Dermis blood vessel endothelial cell (primary cell): ENCODE measurements around the gene UBXN10. TPM values are rescaled to one million over a fixed set of nuclear protein-coding genes. Genes with fewer than 3 reads are reported as not detected.

ENCODE experiments used
- DNase-seq: peaks from one replicate; pipeline ENCODE4 v3.0.0; 2010
- total RNA-seq: library from RNA; depleted of rRNA; stranded (reverse); fragments of >200 nt; gene quantifications from 2 replicates; pipeline ENCODE4 v1.2.3, GENCODE V29; 2014

Gene UBXN10
- total RNA-seq, 1 donor from 2014 or later: not detected

- DNase-seq: no peak
These were observed 2.2 kb upstream of the UBXN10 start for GRCh38 chr1:20183616-20184271.

DNA sequence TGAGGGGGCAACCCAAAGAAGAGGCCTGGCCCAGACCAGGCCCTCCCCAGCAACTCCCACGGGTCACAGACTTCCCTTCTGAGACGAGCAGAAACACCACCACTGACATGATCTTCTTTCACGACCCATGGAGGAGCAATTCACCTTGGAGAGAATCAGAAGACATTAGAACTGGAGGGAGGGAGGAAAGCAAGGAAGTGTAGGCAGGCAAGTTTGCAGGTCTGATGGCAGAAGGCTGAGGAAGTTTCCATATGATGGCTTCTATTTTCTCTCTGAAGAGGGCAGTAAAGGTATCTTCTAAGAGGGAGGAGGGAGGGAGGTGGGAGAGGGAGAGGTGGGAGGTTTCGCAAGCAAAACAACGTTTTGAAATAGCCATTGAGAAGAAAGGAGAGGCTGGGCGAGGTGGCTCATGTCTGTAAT lies 1.4 kb upstream of the UBXN10 start:
- no peak for DNase-seq

DNA sequence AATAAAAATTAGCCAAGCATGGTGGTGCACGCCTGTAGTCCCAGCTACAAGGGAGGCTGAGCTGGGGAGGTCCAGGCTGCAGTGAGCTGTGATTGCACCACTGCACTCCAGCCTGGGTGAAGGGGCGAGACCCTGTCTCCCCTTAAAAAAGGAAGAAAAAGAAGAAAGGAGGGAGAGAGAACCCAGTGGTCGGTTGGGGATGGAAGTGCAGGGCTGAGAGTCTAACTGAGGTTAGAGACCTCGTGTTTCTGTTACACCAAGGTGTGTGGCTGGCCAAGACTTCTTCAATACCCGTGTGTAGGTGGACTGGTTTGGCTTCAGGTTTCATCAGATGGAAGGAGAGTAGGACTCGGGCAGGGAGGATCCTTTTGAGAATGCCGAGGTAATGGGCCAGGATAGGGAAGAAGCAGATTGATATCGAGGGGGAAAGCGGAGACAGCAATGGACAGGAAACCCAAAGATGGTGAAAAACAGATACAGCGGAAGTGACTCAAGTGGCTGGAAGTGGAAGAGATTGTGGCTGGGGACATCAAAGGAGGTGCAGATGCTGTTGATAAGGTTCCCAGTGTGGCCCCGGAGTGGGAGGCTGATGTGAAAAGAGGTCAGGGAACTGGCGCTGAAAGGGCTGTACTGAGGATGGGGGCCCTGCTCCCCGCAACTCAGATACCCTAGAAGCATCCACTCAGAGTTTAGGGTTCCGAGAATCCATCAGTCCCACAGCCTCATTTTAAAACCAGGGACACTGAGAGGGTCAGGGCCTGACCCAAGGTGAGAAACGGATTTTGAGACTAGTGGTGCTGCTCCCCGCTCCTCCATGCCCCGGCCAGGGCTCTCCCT lies 681 bp upstream of the UBXN10 start:
- peak; percentile 15 for DNase-seq

- DNase-seq: no peak
These were observed 1.4 kb downstream of the UBXN10 start for GRCh38 chr1:20187103-20187812.

- no peak for DNase-seq
These were observed 2.0 kb downstream of the UBXN10 start for GRCh38 chr1:20187813-20188454.

GRCh38 chr1:20188455-20188817 lies 2.5 kb downstream of the UBXN10 start:
- no peak for DNase-seq

GRCh38 chr1:20189664-20190063 lies 3.8 kb downstream of the UBXN10 start:
- no peak for DNase-seq

DNA sequence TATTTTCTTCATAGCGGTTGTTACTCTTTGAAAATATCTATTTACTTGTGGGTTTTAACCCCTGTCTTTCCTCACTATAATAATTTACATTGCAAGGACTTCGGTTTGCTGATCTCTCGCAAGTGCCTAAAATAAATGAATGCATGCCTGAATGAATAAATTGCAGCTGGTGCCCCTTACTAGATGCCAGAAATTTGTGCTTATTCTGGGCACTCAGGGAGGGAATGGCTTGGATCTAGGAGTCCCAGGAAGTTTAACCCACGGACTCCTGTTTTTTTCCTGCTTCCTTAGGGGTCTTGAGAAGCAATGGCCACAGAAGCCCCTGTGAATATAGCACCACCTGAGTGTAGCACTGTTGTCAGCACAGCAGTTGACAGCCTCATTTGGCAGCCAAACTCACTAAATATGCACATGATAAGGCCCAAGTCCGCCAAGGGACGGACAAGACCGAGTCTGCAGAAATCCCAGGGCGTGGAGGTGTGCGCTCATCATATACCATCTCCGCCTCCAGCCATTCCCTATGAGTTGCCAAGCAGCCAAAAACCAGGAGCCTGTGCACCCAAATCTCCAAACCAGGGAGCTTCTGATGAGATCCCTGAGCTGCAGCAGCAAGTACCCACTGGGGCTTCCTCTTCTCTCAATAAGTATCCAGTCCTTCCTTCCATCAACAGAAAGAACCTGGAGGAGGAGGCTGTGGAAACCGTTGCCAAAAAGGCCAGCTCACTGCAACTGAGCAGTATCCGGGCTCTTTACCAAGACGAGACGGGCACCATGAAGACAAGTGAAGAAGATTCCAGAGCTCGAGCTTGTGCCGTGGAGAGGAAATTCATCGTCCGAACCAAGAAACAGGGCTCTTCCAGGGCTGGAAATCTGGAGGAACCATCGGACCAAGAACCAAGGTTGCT lies 4.6 kb downstream of the UBXN10 start:
- DNase-seq: no peak

- no peak for DNase-seq
These were observed 5.5 kb downstream of the UBXN10 start for GRCh38 chr1:20191266-20191825.

DNA sequence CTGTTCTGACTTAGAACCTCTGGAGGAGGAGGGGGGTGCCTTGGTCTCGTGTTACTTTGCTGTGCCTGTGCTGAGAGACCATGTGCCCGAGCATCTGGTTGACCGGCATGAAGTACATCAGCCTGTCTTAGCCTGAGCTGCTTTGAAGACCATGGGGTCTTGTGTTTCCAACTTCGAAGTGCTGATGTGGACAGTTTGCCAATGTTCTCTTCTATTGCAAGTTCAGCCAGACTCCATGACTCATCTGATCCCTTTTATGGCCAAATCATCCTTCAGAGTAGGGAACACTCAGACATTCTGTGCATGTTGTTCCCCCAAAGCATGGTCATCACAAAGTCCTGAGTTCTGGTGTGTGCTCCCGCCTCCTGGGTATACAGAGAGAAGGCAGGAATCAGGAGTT lies 6.5 kb downstream of the UBXN10 start:
- no peak for DNase-seq

DNA sequence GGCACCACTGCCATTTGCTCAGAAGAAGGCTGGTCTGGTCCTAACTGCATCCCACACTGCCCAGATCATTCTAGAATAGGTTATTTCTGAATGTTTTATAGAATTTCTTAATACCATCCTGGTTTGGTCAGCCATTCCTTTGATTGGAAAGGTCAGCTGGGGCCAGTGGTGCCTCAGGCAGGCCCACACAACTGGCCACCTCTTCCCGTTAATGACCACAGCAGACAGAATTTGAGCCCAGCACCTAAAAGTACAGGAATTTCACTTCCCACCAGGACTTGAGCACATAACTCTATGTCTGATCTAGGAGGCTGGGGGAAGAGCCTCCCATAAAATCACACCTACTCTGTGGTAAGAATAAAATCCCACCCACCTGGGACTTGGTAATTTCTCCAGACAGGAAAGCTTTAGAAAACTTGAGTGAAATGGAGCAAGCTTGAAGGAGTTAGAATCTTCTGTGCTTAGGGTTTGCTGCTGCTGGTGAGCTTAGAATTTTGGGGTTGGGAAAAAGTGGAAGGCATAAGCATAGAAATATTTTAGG lies 7.0 kb downstream of the UBXN10 start:
- DNase-seq: no peak

DNA sequence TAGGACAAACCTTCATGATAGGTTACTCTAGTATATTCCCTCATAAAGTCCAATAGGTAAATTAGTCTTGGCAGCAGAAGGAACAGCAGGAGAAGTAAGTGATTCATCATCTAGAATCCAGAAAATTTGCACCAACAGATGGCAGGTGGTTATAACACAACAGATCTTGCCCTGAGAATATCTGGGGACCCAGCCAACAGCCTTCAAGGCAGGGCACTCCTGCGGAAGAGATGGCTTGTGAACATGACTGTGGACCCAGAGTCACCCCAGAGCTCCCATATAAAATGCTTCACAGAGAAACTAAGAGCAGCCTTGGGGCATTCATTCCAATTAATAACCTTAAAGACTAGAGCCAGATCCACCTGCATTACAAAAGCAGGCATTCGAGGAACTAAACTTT lies 8.3 kb downstream of the UBXN10 start:
- DNase-seq: no peak

DNA sequence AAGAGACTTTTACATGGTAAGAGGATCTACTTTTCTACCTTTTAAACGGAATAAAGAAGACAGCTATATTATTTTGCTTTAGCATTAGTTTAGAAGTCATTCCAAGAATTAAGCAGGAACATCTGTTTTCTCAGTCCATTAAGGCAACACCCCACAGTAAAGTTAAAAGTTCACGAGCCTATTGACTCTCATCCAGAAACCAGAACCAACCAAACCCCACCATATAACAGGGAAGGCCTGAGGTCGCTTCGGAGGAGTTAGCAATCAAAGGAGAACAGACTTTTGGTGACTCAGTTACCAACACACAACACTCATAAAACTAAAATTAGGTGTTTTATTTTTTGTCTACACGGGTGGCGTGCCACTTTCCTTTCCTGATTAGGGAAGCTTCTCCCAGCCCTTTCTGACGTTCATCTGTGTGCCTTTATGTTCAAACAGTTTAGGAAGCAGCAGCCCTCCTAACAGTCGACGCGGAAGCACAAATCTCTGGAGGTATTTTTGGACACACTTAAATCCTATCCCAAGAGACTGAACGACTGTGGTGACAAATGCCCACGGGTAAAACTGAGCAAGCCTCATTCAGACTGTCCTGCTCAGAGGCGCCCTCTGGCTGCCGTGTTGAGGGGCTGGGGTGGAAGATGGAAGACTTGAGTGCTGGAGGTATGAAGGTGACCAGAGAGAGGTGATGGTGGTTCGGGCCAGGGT lies 9.0 kb downstream of the UBXN10 start:
- peak; percentile 79 for DNase-seq

DNA sequence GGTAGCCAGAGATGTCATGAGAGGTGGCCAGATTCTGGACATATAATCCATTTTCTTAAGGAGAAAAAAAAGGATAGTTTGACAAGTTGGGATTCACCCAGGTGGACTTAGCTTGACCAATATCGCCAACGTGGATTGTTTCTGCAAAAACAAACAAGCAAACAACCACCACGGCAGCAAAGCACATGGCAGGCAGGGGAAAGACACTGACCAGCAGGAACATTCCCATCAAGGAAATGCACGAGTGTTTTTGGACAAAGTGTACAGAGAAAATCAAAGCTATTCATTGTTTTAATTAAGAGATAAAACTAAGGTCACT lies 9.5 kb downstream of the UBXN10 start:
- DNase-seq: no peak

DNA sequence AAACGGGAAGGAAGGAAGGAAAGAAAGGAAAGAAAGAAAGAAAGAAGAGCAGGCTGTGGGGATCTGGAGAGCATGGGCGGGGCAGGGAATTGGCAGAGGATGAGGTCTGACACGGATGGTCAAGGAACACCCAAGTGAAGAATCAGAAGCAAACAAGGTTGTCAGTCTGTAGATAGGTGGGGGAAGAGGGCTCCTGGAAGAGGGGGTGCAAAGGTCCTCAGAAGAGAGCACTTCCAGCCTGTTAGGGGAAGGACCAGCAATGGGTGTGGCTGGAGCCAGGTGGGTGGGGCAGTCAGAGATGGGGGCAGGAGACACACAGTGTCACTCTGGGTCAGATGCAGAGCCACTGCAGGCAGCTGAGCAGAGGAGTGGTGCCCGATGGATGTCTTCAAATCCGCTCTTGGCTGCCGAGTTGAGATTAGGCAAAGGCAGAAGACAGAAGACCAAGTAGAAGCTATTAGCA lies 11.5 kb downstream of the UBXN10 start:
- DNase-seq: no peak

- no peak for DNase-seq
These were observed 12.4 kb downstream of the UBXN10 start for GRCh38 chr1:20198296-20198695.

DNA sequence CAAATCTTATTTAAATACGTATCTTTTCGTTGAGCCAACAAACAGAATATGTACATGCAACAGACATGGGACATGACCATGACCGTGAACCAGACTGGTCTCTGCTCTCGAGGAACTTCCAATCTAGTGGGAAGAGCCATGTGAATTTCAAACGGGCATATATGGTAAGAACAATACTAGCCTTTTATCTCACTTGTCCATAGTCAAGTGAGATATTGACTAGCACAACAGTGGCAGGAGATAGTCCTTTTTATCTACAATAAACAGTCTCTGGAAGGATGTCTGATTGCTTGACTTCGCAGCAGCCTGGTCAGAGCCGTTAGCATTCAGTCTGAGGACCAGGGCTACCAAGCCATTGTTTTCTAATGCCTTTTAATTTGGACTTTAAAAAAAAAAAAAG lies 13.0 kb downstream of the UBXN10 start:
- DNase-seq: no peak

GRCh38 chr1:20199403-20199802 lies 13.5 kb downstream of the UBXN10 start:
- DNase-seq: no peak

DNA sequence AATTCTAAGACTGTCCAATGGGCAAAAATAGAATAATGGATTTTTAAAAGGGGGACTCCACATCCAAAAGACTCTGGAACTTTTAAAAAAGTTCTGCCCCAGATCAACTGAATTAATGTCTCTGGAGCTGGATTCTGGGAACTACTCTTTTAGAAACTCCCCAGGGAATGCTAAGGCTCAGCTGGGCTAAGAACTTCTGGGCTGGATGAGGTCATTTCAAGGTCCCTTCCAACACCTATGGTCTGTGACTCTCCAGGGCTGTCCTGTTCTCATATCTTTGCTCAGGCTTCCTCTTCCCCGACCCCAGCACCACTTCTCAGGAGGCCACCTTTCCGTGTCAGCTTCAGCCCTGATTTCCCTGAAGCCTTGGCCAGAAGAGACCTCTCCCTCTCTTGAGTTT lies 13.9 kb downstream of the UBXN10 start:
- DNase-seq: no peak

DNA sequence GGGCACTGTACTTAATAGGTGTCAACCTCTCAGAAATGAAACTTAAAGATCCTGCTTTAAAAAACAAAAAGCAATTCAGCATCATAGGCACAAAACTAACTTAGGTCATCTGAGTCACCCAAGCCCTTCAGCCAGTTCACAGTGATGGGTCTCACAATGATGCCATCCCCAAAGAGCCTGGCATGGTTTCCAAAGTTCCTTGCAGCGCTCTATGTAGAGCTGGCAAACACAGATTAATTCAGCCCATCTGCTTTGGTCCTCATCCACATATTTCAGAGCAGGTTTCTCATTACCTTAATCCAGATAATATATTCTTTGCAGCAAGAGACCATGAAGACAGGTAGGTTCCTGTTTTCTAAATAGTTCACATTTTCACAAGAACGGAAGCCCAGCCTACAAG lies 15.1 kb downstream of the UBXN10 start:
- DNase-seq: no peak

DNA sequence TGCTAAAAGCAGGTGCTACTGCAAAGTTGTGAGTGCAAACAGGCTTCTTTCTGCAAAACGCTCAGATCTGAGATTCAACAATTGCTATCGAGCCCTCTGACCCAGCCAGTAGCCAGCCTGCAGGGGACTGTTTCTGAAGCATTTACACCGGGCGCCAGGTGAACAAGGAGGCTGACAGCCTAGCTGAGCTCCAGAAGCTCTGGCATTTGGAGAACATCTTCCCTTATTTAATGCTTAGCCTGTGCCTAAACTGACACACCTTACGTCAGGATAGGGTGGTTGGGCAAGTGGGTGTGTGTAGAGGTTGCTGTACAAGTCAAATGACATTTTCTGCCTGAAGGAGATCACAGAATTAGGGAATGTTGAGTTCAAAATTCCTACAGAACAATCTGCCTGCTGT lies 16.3 kb downstream of the UBXN10 start:
- no peak for DNase-seq
